Inflammatory macrophage treated with lipopolysaccharide for 1 hour (primary cell): Measurements from ENCODE around the gene PTGES2.

Source experiments
- DNase-seq, 2 donors: peaks; one replicate each; pipeline ENCODE4 v3.0.0-alpha.2; 2020 to 2022

The PTGES2 gene

GRCh38 chr9:128102196-128102595 lies 25.3 kb downstream of the PTGES2 start:
- DNase-seq, result no peak

GRCh38 chr9:128101690-128102089 lies 25.8 kb downstream of the PTGES2 start:
- DNase-seq, result no peak

- DNase-seq, result no peak
These were observed 26.3 kb downstream of the PTGES2 start for GRCh38 chr9:128101231-128101661.

- no peak for DNase-seq
These were observed 26.9 kb downstream of the PTGES2 start for GRCh38 chr9:128100581-128100980.

GRCh38 chr9:128099932-128100491 lies 27.5 kb downstream of the PTGES2 start:
- DNase-seq, result peak in 1 of 2 donors; percentile 53

GRCh38 chr9:128099231-128099931 lies 28.1 kb downstream of the PTGES2 start:
- DNase-seq, result no peak

GRCh38 chr9:128098297-128099230 lies 29.0 kb downstream of the PTGES2 start:
- peak; percentile 95 to 99 for DNase-seq

- peak in 1 of 2 donors; percentile 69 for DNase-seq
These were observed 29.8 kb downstream of the PTGES2 start for GRCh38 chr9:128097543-128098296.

- DNase-seq, result peak; percentile 53 to 62
These were observed 30.7 kb downstream of the PTGES2 start for GRCh38 chr9:128096616-128097536.

GRCh38 chr9:128094950-128095544 lies 32.5 kb downstream of the PTGES2 start:
- DNase-seq, result no peak

GRCh38 chr9:128094166-128094949 lies 33.2 kb downstream of the PTGES2 start:
- peak; percentile 94 to 98 for DNase-seq

GRCh38 chr9:128093011-128093410 lies 34.5 kb downstream of the PTGES2 start:
- no peak for DNase-seq

- no peak for DNase-seq
These were observed 35.1 kb downstream of the PTGES2 start for GRCh38 chr9:128092199-128092977.

- no peak for DNase-seq
These were observed 36.0 kb downstream of the PTGES2 start for GRCh38 chr9:128091571-128091970.

- no peak for DNase-seq
These were observed 36.4 kb downstream of the PTGES2 start for GRCh38 chr9:128091144-128091543.

GRCh38 chr9:128089299-128089698 lies 38.2 kb downstream of the PTGES2 start:
- DNase-seq, result no peak

GRCh38 chr9:128088253-128088945 lies 39.1 kb downstream of the PTGES2 start:
- no peak for DNase-seq

GRCh38 chr9:128087262-128087661 lies 40.3 kb downstream of the PTGES2 start:
- no peak for DNase-seq

- no peak for DNase-seq
These were observed 41.6 kb downstream of the PTGES2 start for GRCh38 chr9:128085943-128086342.
